Common myeloid progenitor, CD34-positive (primary cell): ENCODE results near the gene AUTS2.

ENCODE experiments used
- CTCF ChIA-PET: fragments of 350-600 bp; sonication (Branson Sonifier 250); formaldehyde crosslinking; loops from one replicate; lab custom pipeline; 2021; ENCODE audit warnings: antibody characterized with exemption; lab: Charles Lee
- POLR2A ChIA-PET: fragments of 350-600 bp; sonication (Branson Sonifier 250); formaldehyde crosslinking; loops from one replicate; lab custom pipeline; 2021; ENCODE audit warnings: antibody characterized with exemption; lab: Charles Lee
- DNase-seq, 3 donors: peaks; one replicate each; pipeline versions ENCODE4 v3.0.0 to v3.0.0-alpha.2; 2013
- H3K27ac ChIP-seq, 2 experiments: 1 replicate in 1 of 2; 2 replicates in 1 of 2; pipeline ENCODE4 v1.7.0; 2013; ENCODE audit warnings: inconsistent platforms in 2 of 2, low read length in 2 of 2, mild to moderate bottlenecking in 2 of 2, low read depth in 1 of 2, moderate library complexity in 1 of 2; ENCODE audit not compliant: severe bottlenecking in 2 of 2, insufficient read depth in 1 of 2, poor library complexity in 1 of 2
- H3K27me3 ChIP-seq, 5 experiments: replicated peaks in 2 of 5; 1 replicate in 3 of 5; 2 replicates in 2 of 5; pipeline versions ENCODE4 v1.6.1 to v1.7.0; 2013; ENCODE audit warnings: low read length in 4 of 5, mild to moderate bottlenecking in 2 of 5, moderate library complexity in 2 of 5, inconsistent platforms in 1 of 5; ENCODE audit not compliant: insufficient read depth in 5 of 5, control insufficient read depth in 4 of 5
- H3K36me3 ChIP-seq, 4 experiments: 1 replicate in 2 of 4; 2 replicates in 2 of 4; pipeline versions ENCODE4 v1.6.1 to v1.7.0; 2013; ENCODE audit warnings: low read length in 3 of 4, control low read depth in 1 of 4, mild to moderate bottlenecking in 1 of 4; ENCODE audit not compliant: control insufficient read depth in 4 of 4, insufficient read depth in 4 of 4
- H3K4me1 ChIP-seq, 4 experiments: 1 replicate in 3 of 4; 2 replicates in 1 of 4; pipeline versions ENCODE4 v1.6.1 to v1.7.1; 2013; ENCODE audit warnings: low read length in 3 of 4, mild to moderate bottlenecking in 3 of 4, control low read depth in 1 of 4, inconsistent platforms in 1 of 4, moderate library complexity in 1 of 4; ENCODE audit not compliant: control insufficient read depth in 4 of 4, insufficient read depth in 4 of 4; ENCODE audit errors: control extremely low read depth in 1 of 4
- H3K4me3 ChIP-seq, 7 experiments: 1 replicate in 4 of 7; 2 replicates in 3 of 7; pipeline versions ENCODE4 v1.5.1 to v1.7.0; 2013; ENCODE audit warnings: mild to moderate bottlenecking in 7 of 7, low read length in 6 of 7, moderate library complexity in 6 of 7, inconsistent platforms in 2 of 7, low read depth in 2 of 7, control low read depth in 1 of 7; ENCODE audit not compliant: insufficient read depth in 4 of 7, control insufficient read depth in 1 of 7; ENCODE audit errors: extremely low read depth in 1 of 7
- H3K9me3 ChIP-seq, 5 experiments: 1 replicate in 4 of 5; 2 replicates in 1 of 5; pipeline versions ENCODE4 v1.6.1 to v1.7.1; 2013; ENCODE audit warnings: low read length in 4 of 5, mild to moderate bottlenecking in 2 of 5, inconsistent platforms in 1 of 5, low read depth in 1 of 5, moderate library complexity in 1 of 5; ENCODE audit not compliant: control insufficient read depth in 4 of 5, insufficient read depth in 2 of 5; ENCODE audit errors: control extremely low read depth in 1 of 5
- WGBS: methylation state at CpG from one replicate; pipeline ENCODE4 v1.1.5; 2013; ENCODE audit not compliant: insufficient coverage; 5-methylcytosine and 5-hydroxymethylcytosine counted together

Gene AUTS2

DNA sequence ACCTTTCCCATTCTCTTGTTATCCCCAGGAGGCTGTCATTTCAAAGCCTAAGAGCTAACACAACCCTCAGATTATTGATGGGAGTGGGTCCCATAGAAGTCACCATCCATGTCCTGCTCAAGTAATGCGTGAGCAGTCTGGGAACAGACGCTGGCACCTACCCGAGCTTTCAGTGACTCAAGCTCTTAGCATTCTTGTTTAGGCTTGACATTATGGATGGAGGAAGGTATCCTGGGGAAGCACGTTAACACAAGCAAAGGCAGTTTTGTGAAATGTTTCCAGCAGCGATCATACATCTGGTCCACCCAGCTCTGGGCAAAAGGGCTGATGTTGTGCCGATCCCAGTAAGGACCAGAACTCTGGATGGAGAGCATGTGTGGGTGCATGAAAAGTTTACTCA, 30.0 kb upstream of the AUTS2 start:
- Histone ChIP-seq H3K9me3 (no peaks in the 10 kb centered on the region), H3K4me1 (peaks cover 0 to 5% (median 0%) of the 10 kb centered on the region in 4 experiments), H3K4me3 (no peak overlapping the region), H3K36me3 (no peaks in the 10 kb centered on the region), H3K27me3 (peaks cover 0 to 2% (median 0%) of the 10 kb centered on the region in 5 experiments), H3K27ac (no peak overlapping the region)
- POLR2A ChIA-PET, result no interaction called here
- 96% methylated on average over 6 of the region's 6 CpGs for WGBS
- CTCF ChIA-PET, result no interaction called here
- DNase-seq, result no peak

DNA sequence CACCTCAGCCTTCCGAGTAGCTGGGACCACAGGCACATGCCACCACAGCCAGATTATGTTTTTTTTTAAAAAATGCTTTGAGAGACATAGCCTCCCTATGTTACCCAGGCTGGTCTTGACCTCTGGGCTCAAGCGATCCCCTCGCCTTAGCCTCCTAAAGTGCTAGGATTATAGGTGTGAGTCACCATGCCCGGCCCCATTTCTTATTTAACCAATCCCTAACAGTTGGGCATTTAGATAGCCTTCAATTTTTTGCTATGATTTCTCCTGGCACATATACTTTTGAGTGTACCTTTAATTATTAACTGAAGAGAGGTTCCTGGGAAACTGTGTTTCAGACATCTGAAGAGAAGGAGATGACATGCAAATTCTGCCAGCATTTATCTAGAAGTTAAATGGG, 22.6 kb upstream of the AUTS2 start:
- ChIA-PET CTCF (no interaction called here), POLR2A (no interaction called here)
- no peak for DNase-seq

DNA sequence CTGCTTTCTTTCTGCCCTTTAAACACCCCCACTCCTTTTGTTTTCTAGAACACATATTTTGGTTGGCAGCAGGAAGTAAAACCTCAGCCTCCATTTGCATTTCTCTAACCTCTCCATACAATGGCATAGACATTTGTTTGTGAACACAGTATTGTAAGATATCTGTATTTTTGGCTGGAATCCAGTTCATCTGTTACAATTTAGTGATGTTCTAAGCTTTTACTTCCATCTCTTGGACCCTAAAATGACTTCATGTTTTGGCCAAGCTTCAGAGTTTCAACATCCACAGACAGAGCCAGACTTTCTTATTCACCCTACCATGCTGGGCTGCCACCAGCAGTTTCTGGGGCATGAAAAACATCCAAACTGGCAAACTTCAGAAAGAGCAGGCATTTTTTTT, 21.1 kb upstream of the AUTS2 start:
- POLR2A ChIA-PET, result no interaction called here

More for the DNA sequence above, 22.6 kb upstream of the AUTS2 start:
- H3K9me3 ChIP-seq, result no peaks in the 10 kb centered on the region
- no peak overlapping the region for H3K4me3 ChIP-seq
- H3K4me1 ChIP-seq, result no peaks in the 10 kb centered on the region
- no peak overlapping the region for H3K27ac ChIP-seq
- no peaks in the 10 kb centered on the region for H3K36me3 ChIP-seq
- WGBS, result 100% methylated on average over 2 of the region's 4 CpGs
- H3K27me3 ChIP-seq, result no peaks in the 10 kb centered on the region

DNA sequence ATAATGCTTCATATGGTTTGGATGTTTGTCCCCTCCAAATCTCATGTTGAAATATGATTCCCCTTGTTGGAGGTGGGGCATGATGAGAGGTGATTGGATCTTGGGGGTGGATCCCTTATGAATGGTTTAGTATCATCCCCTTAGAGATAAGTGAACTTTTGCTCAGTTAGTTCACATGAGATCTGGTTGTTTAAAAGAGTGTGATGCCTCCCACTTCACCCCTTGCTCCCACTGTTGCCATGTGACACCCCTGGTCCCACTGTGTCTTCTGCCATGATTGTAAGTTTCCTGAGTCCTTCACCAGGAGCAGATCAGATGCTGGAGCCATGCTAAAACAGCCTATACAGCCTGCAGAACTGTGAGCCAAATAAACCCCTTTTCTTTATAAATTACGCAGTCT, 13.1 kb upstream of the AUTS2 start:
- H3K9me3 ChIP-seq, result no peaks in the 10 kb centered on the region
- no peaks in the 10 kb centered on the region for H3K4me1 ChIP-seq
- ChIA-PET CTCF (no interaction called here), POLR2A (no interaction called here)
- WGBS, result no CpG with 5 or more reads among the region's 1 CpG
- H3K36me3 ChIP-seq, result no peaks in the 10 kb centered on the region
- no peak overlapping the region for H3K27ac ChIP-seq
- DNase-seq, result no peak
- H3K27me3 ChIP-seq, result no peaks in the 10 kb centered on the region
- H3K4me3 ChIP-seq, result no peak overlapping the region

More for the DNA sequence above, 21.1 kb upstream of the AUTS2 start:
- Histone ChIP-seq H3K27me3 (no peaks in the 10 kb centered on the region), H3K9me3 (no peaks in the 10 kb centered on the region), H3K27ac (no peak overlapping the region), H3K4me3 (no peak overlapping the region), H3K36me3 (no peaks in the 10 kb centered on the region), H3K4me1 (no peaks in the 10 kb centered on the region)
- CTCF ChIA-PET, result no interaction called here
- DNase-seq, result no peak

DNA sequence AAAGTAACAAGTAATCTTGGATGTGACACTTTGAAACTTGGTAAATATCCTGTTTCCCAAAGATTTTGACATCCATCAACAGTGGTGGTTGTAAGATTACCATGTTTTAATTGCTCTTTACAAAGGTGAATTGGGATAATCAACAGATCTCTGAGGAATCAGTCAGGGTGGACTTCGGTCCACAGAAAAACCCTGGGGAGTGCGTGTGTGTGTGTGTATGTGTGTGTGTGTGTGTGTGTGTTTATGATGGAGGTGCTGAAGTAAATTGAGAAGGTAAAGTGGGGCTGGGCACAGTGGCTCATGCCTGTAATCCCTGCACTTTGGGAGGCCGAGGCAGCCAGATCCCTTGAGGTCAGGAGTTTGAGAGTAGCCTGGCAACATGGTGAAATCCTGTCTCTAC, 12.0 kb upstream of the AUTS2 start:
- no peaks in the 10 kb centered on the region for H3K4me1 ChIP-seq
- no peak for DNase-seq
- ChIA-PET POLR2A (no interaction called here), CTCF (no interaction called here)
- H3K9me3 ChIP-seq, result peaks cover 0 to 7% (median 5%) of the 10 kb centered on the region in 5 experiments
- H3K4me3 ChIP-seq, result no peak overlapping the region
- no peaks in the 10 kb centered on the region for H3K27me3 ChIP-seq
- no peak overlapping the region for H3K27ac ChIP-seq
- no CpG with 5 or more reads among the region's 3 CpGs for WGBS
- H3K36me3 ChIP-seq, result no peaks in the 10 kb centered on the region

DNA sequence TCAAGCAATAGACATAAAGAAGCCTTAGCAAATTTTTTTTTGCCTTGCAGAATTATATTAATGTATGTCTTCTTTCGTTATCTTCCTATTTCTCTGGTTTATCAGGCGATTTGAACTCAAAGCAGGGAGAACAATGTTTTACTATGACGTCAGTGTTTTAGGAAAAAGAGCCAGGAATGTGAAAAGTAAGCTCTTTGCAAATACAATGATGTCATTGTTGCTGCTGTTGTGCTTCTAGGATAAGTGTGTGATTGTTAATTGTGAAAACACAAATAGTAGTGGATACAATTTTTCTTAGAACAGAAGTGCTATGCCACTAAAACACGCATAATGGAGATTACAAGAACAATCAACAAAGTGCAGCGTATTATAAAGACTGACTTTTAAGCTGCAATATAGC, 9.5 kb upstream of the AUTS2 start:
- peaks cover 0 to 8% (median 5%) of the 10 kb centered on the region in 5 experiments for H3K9me3 ChIP-seq
- H3K36me3 ChIP-seq, result no peaks in the 10 kb centered on the region
- no peak overlapping the region for H3K27ac ChIP-seq
- CTCF ChIA-PET, result no interaction called here
- H3K4me3 ChIP-seq, result no peak overlapping the region
- no peaks in the 10 kb centered on the region for H3K27me3 ChIP-seq
- DNase-seq, result no peak
- H3K4me1 ChIP-seq, result no peaks in the 10 kb centered on the region
- POLR2A ChIA-PET, result no interaction called here
- WGBS, result 94% methylated on average over 2 of the region's 5 CpGs

DNA sequence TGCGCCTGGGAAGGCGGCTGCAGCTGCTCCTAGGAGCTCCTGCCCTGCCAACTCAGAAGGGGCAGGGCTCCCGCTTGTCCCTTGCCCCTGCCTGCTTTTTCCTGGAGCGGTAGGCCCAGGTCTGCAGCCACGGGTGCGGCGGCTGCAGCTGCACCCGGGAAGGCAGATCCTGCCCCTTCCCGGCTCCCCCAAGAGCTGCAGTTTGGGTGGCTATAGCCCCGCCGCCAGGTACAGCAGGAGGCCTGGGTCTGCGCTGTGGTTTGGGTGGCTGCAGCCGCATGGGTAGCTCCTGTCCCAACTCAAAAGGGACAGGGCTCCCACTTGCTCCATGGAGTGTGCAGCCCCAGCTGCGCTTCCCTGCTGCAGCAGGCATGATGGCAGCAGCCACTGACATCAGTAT, 6.5 kb upstream of the AUTS2 start:
- CTCF ChIA-PET, result interaction anchor here (1.2 kb wide), 1 partner anchor 10 kb away, joined by 3 read pairs; no protein-coding TSS in a partner anchor
- WGBS, result 87% methylated on average over 11 of the region's 14 CpGs

More for the DNA sequence above, 6.5 kb upstream of the AUTS2 start:
- H3K27me3 ChIP-seq, result no peaks in the 10 kb centered on the region
- H3K27ac ChIP-seq, result no peak overlapping the region
- H3K4me3 ChIP-seq, result no peak overlapping the region
- POLR2A ChIA-PET, result no interaction called here
- H3K36me3 ChIP-seq, result no peaks in the 10 kb centered on the region
- no peak for DNase-seq
- peaks cover 5 to 9% (median 5%) of the 10 kb centered on the region in 4 experiments for H3K4me1 ChIP-seq
- H3K9me3 ChIP-seq, result peaks cover 0 to 8% (median 5%) of the 10 kb centered on the region in 5 experiments
